Calu3 (cell line): ENCODE results near the gene ATXN3. TPM values are rescaled to one million over a fixed set of nuclear protein-coding genes. Genes with fewer than 3 reads are reported as not detected.

Experiments used
- BruUV-seq: library from RNA; stranded (reverse); fragments of 400-500 nt; replicated peaks from 2 replicates; lab custom pipeline; 2021; lab: Mats Ljungman, UMichigan
- CTCF ChIA-PET: fragments of 300-600 bp; sonication (Branson Sonifier 250); formaldehyde crosslinking; loops from one replicate; lab custom pipeline; 2022; ENCODE audit warnings: antibody characterized with exemption; lab: Charles Lee
- DNase-seq: peaks from one replicate; pipeline ENCODE4 v3.0.0; 2022
- H3K27ac Mint-ChIP-seq: one replicate; pipeline ENCODE4 v1.8.0; 2022; ENCODE audit warnings: mixed read lengths; ENCODE audit not compliant: unreplicated experiment
- H3K27me3 Mint-ChIP-seq: one replicate; pipeline ENCODE4 v1.8.0; 2022; ENCODE audit warnings: mixed read lengths; ENCODE audit not compliant: unreplicated experiment
- H3K36me3 Mint-ChIP-seq: one replicate; pipeline ENCODE4 v1.8.0; 2022; ENCODE audit warnings: mild to moderate bottlenecking, moderate library complexity, mixed read lengths; ENCODE audit not compliant: insufficient read depth, unreplicated experiment
- H3K4me1 Mint-ChIP-seq: one replicate; pipeline ENCODE4 v1.8.0; 2022; ENCODE audit warnings: mild to moderate bottlenecking, low read depth, mixed read lengths; ENCODE audit not compliant: unreplicated experiment
- H3K4me3 Mint-ChIP-seq: one replicate; pipeline ENCODE4 v1.8.0; 2022; ENCODE audit warnings: mild to moderate bottlenecking, low read depth, moderate library complexity, mixed read lengths; ENCODE audit not compliant: unreplicated experiment
- H3K9me3 Mint-ChIP-seq: one replicate; pipeline ENCODE4 v1.8.0; 2022; ENCODE audit warnings: low read depth, mixed read lengths; ENCODE audit not compliant: unreplicated experiment
- intact Hi-C: fragments of 100-400 bp; cut with micrococcal nuclease; formaldehyde crosslinking; loops from one replicate; pipeline ENCODE4 v1.10.0; 2022; ENCODE audit not compliant: unreplicated experiment
- total RNA-seq: library from RNA; stranded (reverse); gene quantifications from 2 replicates; pipeline ENCODE4 v1.2.3, GENCODE V29; 2022
- TF ChIP-seq, protein P1 (sequence below): fragments of 200-600 bp; IDR thresholded peaks from one replicate; pipeline ENCODE4 v1.8.0; 2022; ENCODE audit warnings: antibody characterized with exemption; ENCODE audit not compliant: unreplicated experiment

Gene ATXN3
- total RNA-seq, 1 experiment from 2014 or later = 21.8 TPM

DNA sequence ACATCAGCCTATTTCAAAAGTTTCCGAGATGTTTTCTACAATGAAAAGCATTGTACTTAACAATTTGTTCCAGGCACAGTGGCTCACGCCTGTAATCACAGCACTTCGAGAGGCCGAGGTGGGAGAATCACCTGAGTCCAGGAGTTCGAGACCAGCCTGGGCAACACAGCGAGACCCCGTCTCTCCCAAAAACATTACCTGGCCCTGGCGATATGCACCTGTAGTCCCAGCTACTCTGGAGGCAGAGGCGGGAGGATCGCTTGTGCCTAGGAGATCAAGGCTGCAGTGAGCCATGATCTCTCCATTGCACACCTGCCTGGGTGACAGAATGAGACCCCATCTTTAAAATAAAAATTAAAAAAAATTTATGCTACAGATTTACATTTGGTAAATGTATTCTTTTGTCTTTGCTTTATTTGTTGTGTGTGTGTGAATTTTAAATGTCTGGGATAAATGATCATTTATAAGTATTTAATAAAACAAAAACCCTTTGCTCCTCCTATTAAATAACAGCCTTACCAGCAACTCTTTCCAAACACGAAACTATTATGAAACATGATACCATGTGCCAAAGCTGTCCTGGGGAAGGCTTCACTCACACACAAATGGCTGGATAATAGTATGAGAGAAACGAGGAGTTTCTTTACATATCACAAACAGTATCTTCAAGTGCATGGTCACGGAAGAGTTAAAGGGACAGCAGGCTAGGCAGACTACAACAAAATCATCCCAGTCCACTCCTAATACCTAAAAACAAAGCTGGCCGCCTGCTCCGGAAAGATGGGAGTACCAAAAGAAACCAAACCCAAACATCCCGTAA lies 1.1 kb downstream of the ATXN3 start:
- Mint-ChIP-seq H3K4me1 (no peaks in the 10 kb centered on the region), H3K9me3 (no peaks in the 10 kb centered on the region), H3K27ac (peak overlapping the region; percentile 38), H3K4me3 (peak overlapping the region; percentile 81), H3K36me3 (peaks cover 18% of the 10 kb centered on the region), H3K27me3 (no peaks in the 10 kb centered on the region)
- TF ChIP-seq, protein P1, sequence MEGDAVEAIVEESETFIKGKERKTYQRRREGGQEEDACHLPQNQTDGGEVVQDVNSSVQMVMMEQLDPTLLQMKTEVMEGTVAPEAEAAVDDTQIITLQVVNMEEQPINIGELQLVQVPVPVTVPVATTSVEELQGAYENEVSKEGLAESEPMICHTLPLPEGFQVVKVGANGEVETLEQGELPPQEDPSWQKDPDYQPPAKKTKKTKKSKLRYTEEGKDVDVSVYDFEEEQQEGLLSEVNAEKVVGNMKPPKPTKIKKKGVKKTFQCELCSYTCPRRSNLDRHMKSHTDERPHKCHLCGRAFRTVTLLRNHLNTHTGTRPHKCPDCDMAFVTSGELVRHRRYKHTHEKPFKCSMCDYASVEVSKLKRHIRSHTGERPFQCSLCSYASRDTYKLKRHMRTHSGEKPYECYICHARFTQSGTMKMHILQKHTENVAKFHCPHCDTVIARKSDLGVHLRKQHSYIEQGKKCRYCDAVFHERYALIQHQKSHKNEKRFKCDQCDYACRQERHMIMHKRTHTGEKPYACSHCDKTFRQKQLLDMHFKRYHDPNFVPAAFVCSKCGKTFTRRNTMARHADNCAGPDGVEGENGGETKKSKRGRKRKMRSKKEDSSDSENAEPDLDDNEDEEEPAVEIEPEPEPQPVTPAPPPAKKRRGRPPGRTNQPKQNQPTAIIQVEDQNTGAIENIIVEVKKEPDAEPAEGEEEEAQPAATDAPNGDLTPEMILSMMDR = no peak
- CTCF ChIA-PET = interaction anchor here (0.6 kb wide), 1 partner anchor 603 kb away, joined by 3 read pairs; no protein-coding TSS in a partner anchor
- no peak for DNase-seq
- intact Hi-C loops = no loop called here
- BruUV-seq = TSS peak; percentile 57

DNA sequence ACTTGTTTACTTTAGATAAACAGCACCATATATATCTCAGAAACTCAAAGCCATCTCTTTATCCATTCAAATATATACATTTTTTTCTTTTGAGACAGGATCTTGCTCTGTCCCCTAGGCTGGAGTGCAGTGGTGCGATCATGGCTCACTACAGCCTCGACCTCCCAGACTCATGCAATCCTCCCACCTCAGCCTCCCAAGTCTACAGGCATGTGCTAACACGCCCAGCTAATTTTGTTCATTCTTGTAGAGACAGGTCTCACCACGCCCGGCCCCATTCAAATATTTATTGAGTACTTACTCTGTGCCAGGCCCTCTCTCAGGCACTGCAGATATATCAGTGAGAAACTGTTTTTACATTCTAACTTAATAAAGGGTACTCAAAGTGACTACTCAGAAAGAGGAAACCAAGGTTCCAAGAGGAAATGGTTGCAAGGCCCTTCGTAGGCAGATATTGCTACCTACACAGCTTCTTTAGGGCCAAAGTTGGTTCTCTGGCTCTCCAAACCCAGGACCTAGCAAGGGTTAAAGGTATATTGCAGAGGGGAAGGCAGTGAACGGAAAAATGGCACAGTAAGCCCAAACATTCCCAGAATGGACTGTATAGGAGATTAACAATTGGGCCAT lies 2.9 kb downstream of the ATXN3 start:
- Mint-ChIP-seq H3K27ac (no peak overlapping the region), H3K27me3 (no peaks in the 10 kb centered on the region), H3K4me1 (peaks cover 9% of the 10 kb centered on the region), H3K36me3 (peaks cover 18% of the 10 kb centered on the region), H3K4me3 (no peak overlapping the region), H3K9me3 (no peaks in the 10 kb centered on the region)
- intact Hi-C loops = no loop called here
- CTCF ChIA-PET = no interaction called here
- DNase-seq = no peak
- BruUV-seq = no TSS peak
- TF ChIP-seq, protein P1 = no peak

GRCh38 chr14:92099802-92100201 lies 6.6 kb downstream of the ATXN3 start:
- no peaks in the 10 kb centered on the region for H3K27me3 Mint-ChIP-seq
- no peak overlapping the region for H3K4me3 Mint-ChIP-seq
- intact Hi-C loops = no loop called here
- H3K36me3 Mint-ChIP-seq = no peaks in the 10 kb centered on the region
- TF ChIP-seq, protein P1 = no peak
- peaks cover 9% of the 10 kb centered on the region for H3K4me1 Mint-ChIP-seq
- DNase-seq = no peak
- CTCF ChIA-PET = interaction anchor here (0.5 kb wide), 1 partner anchor 21 kb away, joined by 5 read pairs; no protein-coding TSS in a partner anchor
- H3K27ac Mint-ChIP-seq = no peak overlapping the region
- no peaks in the 10 kb centered on the region for H3K9me3 Mint-ChIP-seq
- no TSS peak for BruUV-seq

DNA sequence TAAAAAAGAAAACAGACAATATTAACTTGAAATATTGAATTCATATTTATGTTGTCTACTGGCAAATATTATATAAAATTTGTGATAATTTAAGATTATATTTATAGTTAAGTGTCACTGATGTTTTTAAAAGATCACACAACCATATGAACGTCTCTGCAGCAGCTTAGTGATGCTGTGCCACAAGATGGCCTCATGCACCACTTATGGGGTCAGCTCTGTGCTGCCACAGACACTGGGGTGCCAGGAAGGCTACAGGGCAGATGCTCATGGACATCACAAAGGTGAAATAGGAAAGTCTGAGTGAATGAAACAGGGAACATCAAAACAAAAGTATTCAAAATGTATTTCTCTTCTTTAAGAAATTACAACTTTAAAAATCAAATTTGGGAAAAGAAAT lies 13.1 kb downstream of the ATXN3 start:
- TF ChIP-seq, protein P1 = no peak
- no peaks in the 10 kb centered on the region for H3K4me1 Mint-ChIP-seq
- CTCF ChIA-PET = interaction anchor here (0.9 kb wide), 1 partner anchor 13 kb away, joined by 5 read pairs; the partner anchor contains the start of gene ATXN3
- intact Hi-C loops = no loop called here
- H3K27ac Mint-ChIP-seq = no peak overlapping the region
- H3K4me3 Mint-ChIP-seq = no peak overlapping the region
- no peaks in the 10 kb centered on the region for H3K27me3 Mint-ChIP-seq
- no peaks in the 10 kb centered on the region for H3K36me3 Mint-ChIP-seq
- no peaks in the 10 kb centered on the region for H3K9me3 Mint-ChIP-seq
- no TSS peak for BruUV-seq
- DNase-seq = no peak
